Measurements from ENCODE around the gene P3H4. TPM values are rescaled to one million over a fixed set of nuclear protein-coding genes. Genes with fewer than 3 reads are reported as not detected.
A peak's percentile ranks its signal among the peaks of the same experiment; 100 is the strongest.
"Not testable (repeated sequence)": the region's sequence is repeated elsewhere in the genome, so short reads cannot be mapped to it uniquely, and the experiment has no call there.

The P3H4 gene
- total and polyA plus RNA-seq, 8 donors: 19.1 to 47.1 (median 31.0) TPM

DNA sequence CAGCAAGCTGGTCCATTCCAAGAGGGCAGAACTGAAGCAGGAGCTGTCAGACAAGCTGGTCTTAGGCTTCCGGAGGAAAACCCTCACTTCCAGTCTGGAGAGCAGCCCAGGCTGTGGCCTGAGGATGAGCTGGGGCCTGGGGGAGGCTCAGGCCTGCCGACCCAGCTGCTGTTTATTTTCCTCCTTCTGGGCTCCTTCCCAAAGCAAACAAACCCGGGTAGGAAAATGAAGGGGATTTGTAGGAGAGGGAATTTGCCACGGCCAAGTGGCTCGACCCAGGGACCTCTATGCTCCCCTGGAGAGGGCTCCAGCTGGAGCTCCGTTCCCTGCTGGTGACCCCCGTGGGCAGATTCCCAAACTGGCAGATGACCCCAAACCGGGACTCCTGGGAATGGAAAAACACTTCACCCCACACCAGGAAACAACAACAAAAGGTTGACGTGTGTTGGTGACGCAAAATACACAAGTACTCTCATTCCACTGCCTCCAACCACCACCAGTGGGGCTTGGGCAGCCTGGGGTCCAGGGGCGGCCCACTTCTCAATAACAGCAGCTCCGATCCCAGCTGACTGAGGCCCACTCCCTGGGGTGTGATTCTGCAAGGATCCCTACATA lies 34.1 kb downstream of the P3H4 start:
- intact Hi-C loops (cut with DNase I): no loop called here
- TF ChIP-seq, protein P1, sequence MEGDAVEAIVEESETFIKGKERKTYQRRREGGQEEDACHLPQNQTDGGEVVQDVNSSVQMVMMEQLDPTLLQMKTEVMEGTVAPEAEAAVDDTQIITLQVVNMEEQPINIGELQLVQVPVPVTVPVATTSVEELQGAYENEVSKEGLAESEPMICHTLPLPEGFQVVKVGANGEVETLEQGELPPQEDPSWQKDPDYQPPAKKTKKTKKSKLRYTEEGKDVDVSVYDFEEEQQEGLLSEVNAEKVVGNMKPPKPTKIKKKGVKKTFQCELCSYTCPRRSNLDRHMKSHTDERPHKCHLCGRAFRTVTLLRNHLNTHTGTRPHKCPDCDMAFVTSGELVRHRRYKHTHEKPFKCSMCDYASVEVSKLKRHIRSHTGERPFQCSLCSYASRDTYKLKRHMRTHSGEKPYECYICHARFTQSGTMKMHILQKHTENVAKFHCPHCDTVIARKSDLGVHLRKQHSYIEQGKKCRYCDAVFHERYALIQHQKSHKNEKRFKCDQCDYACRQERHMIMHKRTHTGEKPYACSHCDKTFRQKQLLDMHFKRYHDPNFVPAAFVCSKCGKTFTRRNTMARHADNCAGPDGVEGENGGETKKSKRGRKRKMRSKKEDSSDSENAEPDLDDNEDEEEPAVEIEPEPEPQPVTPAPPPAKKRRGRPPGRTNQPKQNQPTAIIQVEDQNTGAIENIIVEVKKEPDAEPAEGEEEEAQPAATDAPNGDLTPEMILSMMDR (IDR thresholded peaks at IDR 0.05): no peak
- H3K9me3 ChIP-seq: no peaks in the 10 kb centered on the region
- no peaks in the 10 kb centered on the region for H3K36me3 ChIP-seq
- peak overlapping the region; percentile 79 to 88 for H3K27ac ChIP-seq
- ATAC-seq (peak; percentile 78), DNase-seq (peak in 3 of 4 donors; percentile 77 to 89 (median 80))
- no peak overlapping the region for H3K4me3 ChIP-seq
- H3K4me1 ChIP-seq: peaks cover 47 to 90% of the 10 kb centered on the region in 2 donors
- no peaks in the 10 kb centered on the region for H3K27me3 ChIP-seq

DNA sequence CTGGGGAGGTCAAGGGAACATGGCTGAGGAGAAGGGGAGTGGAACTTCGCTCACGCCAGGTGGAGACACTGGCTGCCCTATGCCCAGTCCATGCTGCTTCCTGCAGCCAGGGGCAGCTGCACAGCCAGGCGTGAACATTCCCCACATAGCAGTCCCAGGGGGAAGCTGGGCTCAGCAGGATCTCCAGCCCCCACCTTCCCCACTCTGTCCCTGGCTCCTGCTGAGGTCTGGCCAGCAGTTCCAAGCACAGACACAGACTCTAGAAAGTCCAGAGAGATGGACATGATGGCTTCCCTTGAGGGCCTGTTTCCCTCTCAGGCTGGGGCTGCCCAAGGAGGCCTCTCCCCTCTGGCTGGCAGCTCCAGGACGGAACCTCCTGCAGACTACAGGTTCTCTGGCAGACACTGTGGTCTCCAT lies 34.6 kb downstream of the P3H4 start:
- peak in 1 of 4 donors; percentile 45 for DNase-seq
- H3K27ac ChIP-seq: peak overlapping the region; percentile 79 to 88
- peak; percentile 15 for ATAC-seq
- TF ChIP-seq, protein P1 (IDR thresholded peaks at IDR 0.05): peak in 1 of 2 donors; percentile 9
- H3K9me3 ChIP-seq: no peaks in the 10 kb centered on the region
- intact Hi-C loops (cut with DNase I): no loop called here
- no peaks in the 10 kb centered on the region for H3K27me3 ChIP-seq
- H3K36me3 ChIP-seq: no peaks in the 10 kb centered on the region
- no peak overlapping the region for H3K4me3 ChIP-seq
- H3K4me1 ChIP-seq: peaks cover 47 to 90% of the 10 kb centered on the region in 2 donors

DNA sequence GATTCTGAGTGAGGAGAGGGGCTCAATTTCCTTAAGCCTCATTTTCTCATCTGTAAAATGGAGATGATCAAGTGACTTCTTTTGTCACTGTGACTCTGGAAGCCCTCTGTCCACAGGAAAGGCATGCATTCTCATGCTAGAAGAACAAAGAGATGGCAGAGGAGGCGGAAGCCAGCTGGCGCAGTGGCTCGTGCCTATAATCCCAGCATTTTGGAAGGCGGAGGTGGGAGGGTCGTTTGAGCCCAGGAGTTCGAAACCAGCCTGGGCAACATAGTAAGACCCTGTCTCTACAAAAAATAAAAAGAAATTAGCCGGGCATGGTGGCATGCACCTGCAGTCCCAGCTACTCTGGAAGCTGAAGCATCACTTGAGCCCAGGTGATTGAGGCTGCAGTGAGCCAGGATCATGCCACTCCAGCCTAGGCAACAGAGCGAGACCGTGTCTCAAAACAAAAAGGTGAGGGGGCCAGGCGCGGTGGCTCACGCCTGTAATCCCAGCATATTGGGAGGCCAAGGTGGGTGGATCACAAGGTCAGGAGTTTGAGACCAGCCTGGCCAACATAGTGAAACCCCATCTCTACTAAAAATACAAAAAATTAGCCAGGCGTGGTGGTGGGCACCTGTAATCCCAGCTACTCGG lies 35.4 kb downstream of the P3H4 start:
- intact Hi-C loops (cut with DNase I); H3K9me3 ChIP-seq; DNase-seq; H3K27me3 ChIP-seq; H3K36me3 ChIP-seq; H3K4me3 ChIP-seq; ATAC-seq: not testable (repeated sequence)
- peak overlapping the region; percentile 51 to 79 for H3K27ac ChIP-seq
- peaks cover 39 to 89% of the 10 kb centered on the region in 2 donors for H3K4me1 ChIP-seq

DNA sequence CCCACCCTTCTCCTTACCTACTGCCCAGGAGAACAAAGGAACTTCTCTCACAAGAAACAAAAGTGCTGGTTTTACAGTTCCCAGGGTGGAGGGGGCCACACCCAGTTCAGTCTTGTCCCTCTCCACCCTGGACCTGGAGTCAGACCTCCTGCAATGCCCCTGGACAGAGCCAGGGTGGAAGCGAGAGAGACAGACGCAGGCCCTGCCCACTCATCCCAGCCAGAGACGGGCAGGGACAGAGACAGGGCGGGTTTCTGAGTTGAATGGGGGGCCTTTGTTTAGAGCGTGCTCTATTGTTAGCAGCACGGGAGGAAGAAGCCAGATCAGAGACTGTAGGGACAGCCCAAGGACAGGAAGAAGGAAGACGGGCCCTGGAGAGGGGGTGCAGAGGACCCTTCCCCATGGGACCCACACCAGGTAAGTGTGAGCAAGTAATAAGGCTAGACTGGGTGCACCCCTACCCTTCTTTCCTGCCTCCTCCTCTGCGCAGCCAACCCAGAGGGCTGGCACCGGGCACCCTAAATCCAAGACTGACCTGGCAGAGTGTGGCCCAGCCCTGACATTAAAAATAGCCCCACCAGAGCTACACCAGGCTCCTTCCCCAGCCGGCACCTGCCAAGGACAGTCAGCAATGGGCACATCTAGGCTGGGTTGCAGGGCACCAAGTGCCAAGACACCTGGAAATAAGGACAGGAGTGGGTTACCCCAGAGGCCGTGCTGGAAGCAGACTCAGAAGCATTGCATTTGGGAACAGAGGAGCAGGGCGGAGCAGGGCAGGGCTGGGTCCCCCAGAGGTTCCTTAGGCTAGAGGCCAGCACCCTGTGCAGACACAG lies 36.1 kb downstream of the P3H4 start:
- Histone ChIP-seq H3K9me3 (no peaks in the 10 kb centered on the region), H3K4me3 (no peak overlapping the region), H3K36me3 (peaks cover 0 to 13% of the 10 kb centered on the region in 2 donors), H3K27ac (peak overlapping the region; percentile 51 to 79), H3K27me3 (no peaks in the 10 kb centered on the region), H3K4me1 (peaks cover 38 to 85% of the 10 kb centered on the region in 2 donors)
- no peak for ATAC-seq
- intact Hi-C loops (cut with DNase I): no loop called here
- TF ChIP-seq, protein P1 (IDR thresholded peaks at IDR 0.05): no peak
- no peak for DNase-seq

DNA sequence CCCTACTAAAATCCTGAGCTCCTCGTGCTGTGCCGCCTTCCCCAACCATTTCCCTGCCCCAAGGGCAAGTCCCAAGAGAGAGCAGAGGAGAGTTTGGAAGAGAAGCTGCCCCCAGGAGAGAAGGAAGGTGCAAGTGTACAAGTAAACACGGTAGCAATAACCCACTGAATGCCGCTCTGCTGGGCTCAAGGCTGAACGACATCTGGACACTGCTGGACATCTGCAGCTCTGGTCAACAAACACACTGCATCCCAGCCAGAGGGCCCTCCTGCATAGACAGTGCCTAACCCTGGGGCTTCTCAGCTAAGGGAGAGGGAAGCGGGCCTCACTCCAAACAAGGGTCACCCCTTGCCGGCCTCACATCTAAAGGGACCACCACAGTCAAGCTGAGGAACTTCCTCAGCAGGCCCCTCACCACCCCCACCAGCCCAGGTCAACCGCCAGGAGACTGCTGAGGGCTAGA lies 38.0 kb downstream of the P3H4 start:
- ATAC-seq: no peak
- TF ChIP-seq, protein P1 (IDR thresholded peaks at IDR 0.05): no peak
- Histone ChIP-seq H3K4me3 (no peak overlapping the region), H3K4me1 (peaks cover 38 to 72% of the 10 kb centered on the region in 2 donors), H3K9me3 (no peaks in the 10 kb centered on the region), H3K36me3 (peaks cover 0 to 31% of the 10 kb centered on the region in 2 donors), H3K27ac (peak overlapping the region in 1 of 2 donors; percentile 79), H3K27me3 (no peaks in the 10 kb centered on the region)
- DNase-seq: no peak
- intact Hi-C loops (cut with DNase I): no loop called here

Measured in left lung (tissue), 10 donors.